ENCODE results near the gene DIP2C.
"Not testable (repeated sequence)": the region's sequence is repeated elsewhere in the genome, so short reads cannot be mapped to it uniquely, and the experiment has no call there.

The DIP2C gene

DNA sequence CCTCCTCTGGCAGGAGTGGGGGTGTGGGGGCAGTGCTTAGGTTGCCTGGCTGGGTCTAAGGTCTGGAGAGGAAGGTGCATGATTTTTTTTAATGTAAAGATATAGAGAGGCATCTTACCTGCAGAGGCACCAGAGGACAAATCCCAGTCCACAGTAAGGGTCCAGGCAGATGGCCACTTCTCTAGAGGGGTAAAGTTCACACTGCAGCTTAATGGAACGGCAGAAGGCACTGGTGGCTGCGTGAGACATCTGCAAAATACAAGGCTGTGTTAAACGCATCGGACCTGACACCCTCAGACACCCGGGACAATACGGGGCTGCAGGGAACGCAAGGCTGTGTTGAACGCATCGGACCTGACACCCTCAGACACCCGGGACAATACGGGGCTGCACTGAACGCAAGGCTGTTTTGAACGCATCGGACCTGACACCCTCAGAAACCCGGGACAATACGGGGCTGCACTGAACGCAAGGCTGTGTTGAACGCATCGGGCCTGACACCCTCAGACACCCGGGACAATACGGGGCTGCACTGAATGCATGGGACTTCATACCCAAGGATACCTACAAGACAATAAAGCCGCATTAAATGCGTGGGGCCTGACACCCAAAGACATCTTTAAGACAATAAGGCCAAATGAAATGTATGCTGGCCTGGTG is 348.3 kb downstream of the DIP2C start:
- DNase-seq = no peak

DNA sequence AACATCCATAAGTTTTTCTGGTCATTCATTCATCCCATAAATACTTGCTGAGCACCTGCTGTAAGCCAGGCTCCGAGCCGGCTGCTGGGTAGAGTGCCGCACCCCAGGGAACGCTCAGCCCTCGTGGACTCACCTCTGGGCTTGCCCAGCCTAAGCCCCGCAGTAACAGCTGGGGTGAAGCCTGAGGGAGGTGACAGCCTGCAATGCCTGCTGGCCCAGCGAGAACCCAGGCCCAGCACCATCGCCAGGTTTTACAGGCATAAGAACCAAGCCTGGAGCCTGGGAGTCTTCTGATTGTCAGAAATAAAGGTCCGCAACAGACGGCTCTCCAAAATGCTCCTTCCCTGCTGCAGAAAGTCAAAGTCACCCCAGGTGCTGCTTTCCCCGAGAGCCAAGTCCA is 348.8 kb downstream of the DIP2C start:
- DNase-seq = no peak

DNA sequence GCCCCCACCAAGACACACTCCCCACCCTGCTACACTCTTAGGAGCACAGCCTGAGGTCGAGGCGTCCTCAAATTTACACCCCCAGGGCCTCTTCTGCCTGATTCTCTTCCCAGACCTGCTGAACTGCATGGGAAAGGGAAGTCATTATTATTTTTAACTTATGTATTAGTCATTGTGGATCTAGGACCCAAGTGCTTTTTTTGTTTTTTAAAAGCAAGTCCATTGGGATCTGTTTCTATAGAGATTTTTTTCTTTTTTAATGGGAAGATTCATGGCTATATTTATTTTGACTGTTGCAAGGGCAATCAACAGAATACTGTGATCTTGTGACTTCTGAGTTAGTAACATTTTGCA is 350.5 kb downstream of the DIP2C start:
- no peak for DNase-seq

DNA sequence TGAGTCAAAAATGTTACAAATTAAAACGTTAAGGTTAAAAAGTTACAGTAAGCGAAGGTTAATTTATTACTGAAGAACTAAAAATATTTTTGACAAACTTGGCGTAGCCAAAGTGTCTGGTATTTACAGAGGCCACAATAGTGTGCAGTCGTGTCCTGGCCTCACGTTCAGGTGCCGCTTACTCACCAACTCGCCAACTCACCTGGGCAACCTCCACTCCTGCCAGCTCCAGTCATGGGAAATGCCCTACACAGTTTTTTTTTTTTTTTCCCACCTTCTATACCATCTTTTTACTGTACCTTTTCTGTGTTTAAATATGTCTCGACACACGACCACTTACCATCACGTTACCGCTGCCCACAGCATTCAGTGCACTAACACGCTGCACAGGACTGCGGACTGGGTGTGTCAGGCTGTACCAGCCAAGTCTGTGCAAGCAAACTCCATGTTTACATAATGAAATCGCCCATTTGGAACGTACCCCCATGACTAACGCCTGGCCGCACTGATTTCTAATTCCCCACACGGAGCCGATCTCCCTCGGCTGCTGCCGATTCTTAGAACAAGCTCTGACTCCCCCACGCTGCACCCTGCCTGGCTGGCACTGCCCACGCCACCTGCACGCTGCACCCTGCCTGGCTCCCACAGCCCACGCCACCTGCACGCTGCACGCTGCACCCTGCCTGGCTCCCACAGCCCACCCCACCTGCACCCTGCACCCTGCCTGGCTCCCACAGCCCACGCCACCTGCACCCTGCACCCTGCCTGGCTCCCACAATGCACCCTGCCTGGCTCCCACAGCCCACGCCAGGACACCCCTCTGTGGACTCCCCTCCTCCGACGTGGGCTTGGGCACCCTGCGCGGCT is 351.1 kb downstream of the DIP2C start:
- DNase-seq = no peak

DNA sequence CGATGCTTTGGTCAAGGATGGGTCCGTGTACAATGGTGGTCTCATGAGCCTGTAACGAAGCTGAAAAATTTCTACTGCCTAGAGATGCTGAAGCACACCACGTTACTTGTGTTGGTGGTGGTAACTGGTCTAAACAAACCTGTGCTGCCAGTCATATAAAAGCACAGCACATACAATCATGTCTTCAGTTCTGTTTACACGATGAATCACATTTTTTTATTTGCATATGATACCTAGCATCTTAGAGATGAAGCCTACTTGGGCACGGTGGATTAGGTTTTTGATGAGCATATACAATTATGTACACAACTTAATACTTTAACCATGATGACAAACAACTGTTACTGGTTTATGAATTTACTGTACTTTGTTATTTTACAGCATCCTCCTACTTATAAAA is 353.2 kb downstream of the DIP2C start:
- DNase-seq = no peak

DNA sequence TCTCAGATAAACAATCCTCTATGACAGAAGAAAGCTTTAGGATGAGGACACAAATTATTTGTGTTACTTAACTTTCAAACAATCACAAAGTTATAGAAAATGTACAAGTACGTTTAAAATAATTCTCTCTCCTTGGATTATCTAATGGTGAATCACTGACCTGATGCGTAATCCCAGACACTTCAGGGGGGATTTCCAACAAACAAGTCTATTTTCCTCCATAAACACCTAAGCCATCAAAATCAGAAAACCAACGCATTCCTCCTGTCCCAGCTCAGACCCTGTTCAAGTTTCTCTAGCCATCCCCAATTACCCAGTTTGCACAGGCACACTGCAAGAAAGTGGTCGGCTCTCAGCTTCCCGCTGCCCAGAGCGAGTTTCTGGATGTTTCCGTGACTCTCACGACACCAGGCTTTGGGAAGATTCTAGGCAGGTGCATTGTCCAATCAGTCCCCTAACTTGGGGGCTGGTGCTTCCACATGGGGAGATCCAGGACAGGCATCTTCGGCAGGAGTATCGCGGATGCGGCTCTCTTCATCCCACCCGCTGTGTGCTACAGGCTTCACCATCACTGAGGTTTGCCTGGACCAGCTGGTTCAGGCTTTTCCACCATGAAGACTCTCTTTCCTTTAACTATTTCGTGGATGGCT is 354.2 kb downstream of the DIP2C start:
- DNase-seq = no peak

DNA sequence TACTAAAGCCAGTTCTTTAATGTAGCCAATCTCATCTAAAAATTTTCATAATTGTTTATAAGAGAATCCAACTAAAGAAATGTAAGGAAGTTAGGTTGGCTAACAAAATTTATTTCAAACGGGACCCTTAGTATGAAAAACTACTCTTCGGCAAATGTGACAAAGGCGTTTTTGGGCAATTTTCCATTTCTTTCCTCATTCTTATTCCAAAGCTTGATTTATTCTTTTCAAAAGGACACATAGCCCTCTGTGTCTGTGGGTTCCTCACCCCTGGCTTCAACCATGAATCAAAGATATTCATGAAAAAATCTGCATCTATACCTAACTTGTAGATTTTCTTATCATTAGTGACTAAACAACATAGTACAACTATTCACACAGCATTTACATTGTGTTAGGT is 358.3 kb downstream of the DIP2C start:
- DNase-seq = no peak

DNA sequence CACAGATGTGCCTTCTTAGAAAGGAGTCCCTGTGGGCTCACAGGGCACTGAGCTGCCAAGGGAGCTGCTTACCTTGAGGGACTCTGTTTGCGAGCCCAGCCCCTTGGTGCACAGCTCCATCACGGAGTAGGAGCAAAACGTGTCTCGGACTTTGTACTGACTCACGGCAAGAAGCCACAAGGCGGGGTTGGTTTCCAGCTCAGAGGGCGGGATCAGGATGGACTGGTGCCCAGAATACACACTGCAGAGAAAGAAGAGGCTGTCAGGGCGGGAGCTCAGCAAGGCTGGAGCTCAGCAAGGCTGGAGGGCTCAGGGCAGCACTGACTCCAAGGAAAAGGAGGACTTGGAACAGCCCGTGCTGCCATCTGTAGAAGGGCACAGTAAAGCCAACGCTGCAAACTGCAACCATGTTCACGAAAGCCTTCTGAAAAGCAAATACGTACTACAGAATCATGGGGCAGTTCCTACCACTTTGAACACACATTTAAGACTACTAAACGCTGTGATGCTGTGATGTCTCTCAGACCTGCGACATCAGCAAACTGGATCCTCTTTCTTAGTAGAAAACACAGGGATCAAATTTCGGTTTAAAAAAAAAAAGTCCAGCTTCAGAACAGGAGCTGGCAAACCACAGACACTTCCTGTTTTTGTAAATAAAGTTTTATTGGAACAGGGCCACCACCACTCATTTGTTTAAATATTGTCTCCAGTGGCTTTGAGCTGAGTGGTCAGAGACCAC is 359.9 kb downstream of the DIP2C start:
- DNase-seq = peak in 2 of 6 experiments; percentile 3 to 14

DNA sequence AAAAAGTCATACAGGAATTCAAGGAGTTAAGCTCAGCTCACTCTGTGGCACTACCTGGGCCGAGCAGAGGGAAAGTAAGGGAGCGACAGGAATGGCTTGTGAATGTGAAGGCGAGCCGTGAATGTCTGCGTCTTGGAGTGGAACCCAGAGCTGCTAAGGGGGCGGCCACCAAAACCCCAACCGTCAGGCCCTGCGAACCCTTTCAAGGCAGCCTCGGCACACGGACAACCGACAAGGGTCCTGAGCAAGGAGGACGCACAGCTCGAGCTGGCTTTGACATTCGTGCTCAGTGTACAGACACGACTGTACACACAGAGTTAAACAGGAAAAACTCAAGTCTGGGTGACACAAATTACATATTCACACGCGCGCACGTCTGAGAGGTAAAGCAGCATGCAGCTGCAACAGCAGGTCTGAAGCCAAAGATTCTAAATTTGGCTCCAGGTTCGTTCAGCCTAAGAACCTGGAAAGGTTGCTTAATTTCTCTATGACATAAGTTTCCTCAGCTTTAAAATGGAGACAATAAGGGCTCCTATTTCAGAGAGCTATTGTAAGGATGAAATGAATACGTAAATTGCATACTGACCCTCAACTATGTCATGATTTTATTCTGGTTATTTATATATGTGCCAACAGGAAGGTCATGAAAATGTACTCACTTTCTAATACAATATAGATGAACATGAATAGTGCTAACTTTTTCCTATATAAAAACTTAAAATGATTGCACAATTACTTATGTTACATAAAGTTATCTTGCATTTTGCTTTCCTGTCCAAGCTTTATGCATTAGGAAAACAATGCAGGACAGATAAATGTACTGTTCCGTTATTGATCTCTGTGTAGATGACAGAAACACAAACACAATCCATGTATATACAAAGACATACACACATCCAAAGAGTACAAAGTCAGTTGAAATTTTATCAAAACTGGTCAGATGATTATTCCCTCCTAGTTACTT is 361.3 kb downstream of the DIP2C start:
- DNase-seq = no peak

DNA sequence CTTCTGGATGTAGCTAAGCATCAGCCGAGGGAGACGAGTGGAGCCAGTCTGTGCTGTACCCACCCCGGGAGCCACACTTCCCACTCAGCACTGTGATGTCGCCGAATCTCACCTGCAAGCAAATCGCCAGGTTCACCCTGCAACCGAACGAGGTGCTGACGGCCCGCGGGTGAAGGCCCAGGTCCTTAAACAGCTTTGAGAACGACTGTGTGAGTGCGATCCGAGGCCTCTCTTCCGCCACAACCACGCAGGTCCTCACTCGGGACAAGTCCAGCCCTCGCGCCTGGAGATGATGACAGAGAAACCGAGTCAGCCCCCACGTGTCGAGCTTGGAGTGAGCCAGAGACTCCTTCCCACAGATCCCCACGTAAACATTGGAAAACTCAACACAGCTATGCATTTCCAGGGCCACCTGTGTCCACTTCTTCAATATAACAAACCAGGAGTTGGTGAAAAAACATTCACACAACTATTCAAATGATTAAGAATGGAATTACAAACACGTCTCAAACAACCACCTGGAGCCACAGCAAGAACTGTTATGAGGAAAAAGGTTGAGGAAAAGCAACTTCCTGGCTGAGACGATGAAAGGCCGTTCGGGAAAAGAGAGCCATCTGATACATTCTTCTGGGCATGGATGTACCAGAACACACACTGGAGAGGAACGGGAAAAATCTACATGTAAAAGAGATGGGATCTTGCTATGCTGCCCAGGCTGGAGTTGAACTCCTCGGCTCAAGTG is 362.4 kb downstream of the DIP2C start:
- DNase-seq = no peak

DNA sequence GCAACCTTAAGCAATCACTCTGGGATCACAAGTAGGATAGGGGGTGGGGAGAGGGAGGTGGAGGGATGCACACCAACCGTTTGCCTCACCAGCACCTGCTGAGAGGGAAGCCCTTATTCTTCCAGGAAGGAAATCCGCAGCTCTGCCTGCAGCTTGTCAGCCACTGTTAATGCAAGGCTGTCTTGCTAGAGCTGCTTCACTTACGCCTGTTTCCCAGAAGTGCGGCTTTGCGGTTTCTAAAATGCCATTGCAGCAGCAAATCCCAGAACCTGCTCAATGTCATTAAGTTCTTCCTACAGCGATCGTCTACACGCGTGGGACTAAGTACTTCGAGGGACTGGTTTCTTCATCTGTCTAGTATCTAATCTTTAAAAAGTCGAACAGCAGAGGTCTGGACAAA is 363.1 kb downstream of the DIP2C start:
- no peak for DNase-seq

DNA sequence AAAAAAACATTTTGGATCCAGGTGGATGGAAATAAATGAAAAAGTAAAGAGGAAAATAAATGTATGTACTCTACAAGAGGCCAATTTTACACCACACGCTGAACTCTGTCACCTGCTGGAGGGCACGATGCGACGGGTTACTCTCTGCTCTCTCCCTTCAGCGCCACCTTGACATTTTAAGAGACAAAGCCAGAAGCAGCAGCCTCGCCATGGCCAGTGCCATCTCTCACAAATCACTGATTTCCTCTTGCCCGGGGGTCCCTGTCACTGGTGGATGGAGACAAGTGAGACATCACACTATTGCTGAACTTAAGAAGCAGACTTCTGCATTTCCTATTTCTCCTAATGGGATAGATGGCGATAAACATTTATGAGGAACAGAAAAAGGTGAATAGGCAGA is 364.2 kb downstream of the DIP2C start:
- no peak for DNase-seq

DNA sequence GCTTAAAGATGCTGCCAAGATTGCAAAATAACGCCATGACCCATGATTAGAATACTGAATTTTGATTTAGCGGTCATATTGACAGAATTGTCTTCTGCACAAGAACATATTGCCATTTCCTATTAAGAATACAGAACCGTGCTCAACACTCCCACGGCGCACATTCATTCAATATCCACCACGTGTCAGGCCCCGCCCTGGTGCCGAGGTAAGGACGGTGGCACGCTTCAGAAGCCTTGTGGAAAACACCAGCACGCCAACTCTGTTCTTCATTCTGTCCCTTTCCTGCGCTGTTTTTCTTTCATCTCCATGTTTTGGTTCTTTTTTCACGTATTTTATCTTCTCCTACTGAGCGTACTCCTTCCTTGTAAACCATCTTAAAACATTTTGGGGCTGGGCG is 364.9 kb downstream of the DIP2C start:
- no peak for DNase-seq

DNA sequence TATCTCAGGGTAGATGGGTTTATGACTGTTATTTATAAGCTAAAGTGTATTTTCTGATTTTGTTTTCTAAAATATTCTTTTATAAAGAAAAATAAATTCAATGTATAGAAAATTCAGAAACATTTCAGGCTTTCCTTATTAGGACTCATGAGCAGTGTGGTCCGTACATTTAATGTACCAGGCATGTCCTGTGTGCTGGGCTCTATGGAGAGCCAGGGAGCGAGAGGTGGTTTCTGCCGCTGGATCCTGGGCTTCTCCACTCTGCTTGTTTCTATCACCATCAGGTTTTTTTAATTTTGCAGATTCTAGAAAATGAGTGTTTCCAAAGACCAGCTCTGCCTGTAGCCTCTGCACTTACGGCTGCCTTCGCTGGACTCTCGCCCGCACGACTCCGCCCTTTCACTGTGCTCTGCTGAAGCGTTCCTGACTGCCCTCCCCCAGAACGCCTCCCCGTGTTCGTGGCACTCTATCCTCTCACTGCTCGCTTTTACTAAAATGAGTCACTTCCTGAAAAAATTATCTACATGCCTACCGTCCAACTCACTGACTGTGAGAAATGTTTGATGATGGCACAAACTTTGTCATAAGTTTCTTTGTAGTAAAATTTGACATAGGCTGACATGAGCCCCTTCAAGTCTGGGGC is 365.7 kb downstream of the DIP2C start:
- no peak for DNase-seq

DNA sequence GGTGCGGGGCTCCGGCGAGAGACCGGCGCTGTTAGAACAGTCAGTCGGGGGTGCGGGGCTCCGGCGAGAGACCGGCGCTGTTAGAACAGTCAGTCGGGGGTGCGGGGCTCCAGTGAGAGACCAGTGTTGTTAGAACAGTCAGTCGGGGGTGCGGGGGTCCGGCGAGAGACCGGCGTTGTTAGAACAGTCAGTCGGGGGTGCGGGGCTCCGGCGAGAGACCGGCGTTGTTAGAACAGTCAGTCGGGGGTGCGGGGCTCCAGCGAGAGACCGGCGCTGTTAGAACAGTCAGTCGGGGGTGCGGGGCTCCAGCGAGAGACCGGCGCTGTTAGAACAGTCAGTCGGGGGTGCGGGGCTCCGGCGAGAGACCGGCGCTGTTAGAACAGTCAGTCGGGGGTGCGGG is 366.4 kb downstream of the DIP2C start:
- not testable (repeated sequence) for DNase-seq

DNA sequence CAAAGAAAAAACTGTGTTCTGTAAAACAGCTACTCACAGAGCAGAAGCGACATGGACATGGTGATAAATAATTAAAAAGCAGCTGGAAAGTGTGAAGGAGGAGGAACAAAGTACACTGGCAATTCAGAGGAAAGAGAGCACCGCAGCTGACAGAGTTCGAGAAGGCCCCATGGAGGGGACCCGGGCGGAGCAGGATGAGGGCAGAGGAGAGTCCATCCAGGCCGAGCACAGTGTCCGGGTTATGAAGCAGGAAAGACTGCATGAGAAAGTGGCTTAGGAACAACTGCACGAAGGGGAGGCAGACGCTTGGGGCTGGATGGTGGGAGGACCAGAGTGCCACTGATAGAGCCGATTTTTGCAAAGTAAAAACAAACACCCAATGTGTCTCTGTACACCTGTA is 368.7 kb downstream of the DIP2C start:
- no peak for DNase-seq

DNA sequence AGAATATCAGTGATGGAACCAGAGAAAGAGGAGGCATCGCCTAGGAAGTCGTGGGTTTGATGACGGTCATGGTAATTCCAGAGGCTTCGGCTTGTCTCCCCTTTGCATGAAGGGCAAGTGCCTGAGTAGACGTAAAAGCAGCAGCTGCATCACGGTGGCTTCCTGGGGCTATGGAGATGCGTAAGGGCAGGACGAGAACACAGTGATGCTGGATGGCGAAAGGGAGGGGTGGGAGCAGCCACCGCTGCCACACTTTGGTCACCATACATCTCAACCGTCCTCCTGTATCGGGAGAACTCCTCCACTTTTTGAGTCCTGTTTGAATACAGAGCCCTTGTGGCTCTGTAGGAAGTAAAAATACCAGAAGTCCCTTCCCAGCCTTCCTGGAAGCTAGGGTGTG is 371.5 kb downstream of the DIP2C start:
- no peak for DNase-seq

DNA sequence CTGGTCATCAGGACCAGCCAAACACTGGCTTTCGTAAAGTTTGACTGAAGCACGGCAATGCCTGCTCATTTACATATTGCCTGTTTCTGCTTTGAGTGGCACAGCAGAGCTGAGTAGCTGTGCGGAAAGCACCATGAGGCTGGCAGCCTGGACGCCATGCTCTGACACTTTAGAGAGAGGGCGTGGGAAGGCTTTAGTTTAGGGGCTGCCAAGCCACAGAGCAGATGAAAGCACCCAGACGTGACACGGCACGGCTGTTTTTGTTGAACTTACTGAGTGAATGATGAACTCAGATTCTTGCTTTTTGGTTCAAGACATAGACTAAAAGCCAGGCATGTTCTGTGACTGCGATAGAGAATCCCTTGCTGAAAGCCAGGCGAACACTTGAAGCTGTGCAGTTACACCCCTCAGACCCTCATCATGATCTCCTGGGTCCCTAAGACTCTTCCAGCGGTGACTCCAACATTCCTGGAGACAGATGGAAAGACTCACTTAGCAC is 372.1 kb downstream of the DIP2C start:
- DNase-seq = no peak

DNA sequence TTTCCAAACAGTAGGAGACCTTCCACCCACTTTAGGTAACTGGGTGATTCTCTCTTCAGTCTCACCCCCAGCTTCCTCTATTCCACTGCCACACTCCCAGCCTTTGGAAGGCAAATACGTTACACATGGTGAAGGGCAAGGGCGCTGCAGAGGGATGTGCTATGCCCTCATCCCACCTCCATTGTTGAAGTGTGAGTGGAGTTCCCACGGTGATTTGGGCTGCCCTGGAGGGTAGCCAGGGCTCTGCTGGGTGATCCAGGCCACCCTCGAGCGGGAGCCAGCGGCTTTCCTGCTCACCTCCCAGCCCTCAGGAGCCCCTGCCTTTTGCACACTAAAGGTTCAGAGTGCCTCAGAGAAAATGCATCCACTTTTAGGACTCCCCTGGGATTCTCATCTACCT is 373.1 kb downstream of the DIP2C start:
- no peak for DNase-seq

DNA sequence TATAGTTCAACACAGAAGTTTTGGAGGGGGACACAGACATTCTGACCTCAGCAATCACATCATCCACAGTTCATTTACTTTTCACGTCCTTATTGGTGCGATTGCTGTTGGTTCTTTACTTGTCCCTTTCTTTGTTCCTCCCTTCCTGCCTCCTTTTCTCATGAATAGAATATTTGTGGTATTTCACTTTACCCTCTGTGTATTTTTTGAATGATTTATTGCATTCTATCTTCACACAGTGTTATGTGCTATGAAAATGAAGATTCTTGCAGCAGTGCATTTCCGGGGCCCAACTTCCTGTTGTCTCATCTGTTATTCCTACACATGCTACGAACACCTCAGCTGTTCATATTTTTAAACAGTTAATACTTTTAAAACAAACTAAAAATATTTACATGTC is 374.6 kb downstream of the DIP2C start:
- DNase-seq = no peak

DNA sequence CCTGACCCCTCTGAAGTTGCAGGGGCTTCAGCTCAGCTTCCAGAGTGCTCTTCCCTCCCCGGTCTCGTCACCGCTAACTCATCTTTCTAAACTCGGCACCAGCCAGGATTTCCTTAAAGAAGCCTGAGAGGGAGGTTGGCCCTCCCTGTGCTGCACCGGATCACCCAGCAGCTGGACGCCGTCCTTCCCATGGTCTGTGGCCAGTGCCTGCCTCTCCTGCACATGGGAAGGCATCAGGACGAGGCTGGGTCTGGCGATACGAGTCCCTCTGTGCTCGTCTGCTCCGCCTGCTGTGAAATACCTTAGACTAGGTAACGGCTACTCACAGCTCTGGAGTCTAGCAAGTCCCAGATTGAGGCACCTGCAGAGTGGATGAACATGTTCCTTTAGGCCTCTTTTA is 375.1 kb downstream of the DIP2C start:
- no peak for DNase-seq

All from stimulated activated naive CD4-positive, alpha-beta T cell (primary cell).